ENCODE data around the gene NPW.

Gene NPW

DNA sequence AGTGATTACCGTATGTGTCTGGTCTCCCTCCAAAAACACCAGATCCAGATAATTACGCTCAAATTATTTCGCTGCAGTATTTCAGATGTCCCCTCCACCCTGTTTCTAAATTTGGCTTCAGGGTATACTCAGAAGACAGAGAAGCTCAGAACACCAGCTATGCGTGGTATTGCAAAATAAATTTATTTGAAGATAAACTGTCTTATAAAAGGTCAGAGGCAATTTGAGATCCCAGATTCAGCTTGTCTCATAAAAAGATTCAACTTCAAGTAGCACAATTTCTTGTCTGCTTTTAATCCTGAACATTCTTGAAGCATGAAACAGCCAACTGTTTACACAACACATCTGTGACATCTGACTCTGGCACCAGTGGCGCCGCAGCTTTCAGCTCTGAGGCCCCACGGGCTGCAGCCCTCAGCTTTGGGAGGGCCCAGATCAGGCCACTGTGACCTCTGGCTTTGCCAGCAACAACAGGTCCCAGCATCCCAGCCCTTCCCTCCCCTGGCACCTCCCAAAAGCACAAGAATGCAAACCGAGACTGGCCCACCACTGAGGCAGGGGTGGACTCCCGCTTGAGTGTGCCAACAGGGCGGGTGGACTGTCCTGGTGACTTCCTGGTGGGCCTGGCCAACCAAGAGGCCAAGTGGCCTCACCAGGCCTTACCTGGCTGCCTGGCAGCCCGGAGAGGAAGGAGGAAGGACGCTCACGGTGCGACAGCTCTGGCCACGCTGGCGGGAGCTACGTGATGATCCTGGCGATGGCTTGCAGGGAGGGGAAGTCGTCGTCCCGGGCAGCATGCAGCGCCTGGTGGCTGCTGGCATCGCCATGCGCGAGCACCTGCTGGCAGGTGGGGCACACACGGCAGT, 21.9 kb upstream of the NPW start:
- in situ Hi-C loops (cut with HindIII; ENCODE audit: low sequenced_read_pairs), result no loop called here
- DNase-seq (ENCODE audit: low read depth, low spot score), result no peak
- TF ChIP-seq, protein P1, sequence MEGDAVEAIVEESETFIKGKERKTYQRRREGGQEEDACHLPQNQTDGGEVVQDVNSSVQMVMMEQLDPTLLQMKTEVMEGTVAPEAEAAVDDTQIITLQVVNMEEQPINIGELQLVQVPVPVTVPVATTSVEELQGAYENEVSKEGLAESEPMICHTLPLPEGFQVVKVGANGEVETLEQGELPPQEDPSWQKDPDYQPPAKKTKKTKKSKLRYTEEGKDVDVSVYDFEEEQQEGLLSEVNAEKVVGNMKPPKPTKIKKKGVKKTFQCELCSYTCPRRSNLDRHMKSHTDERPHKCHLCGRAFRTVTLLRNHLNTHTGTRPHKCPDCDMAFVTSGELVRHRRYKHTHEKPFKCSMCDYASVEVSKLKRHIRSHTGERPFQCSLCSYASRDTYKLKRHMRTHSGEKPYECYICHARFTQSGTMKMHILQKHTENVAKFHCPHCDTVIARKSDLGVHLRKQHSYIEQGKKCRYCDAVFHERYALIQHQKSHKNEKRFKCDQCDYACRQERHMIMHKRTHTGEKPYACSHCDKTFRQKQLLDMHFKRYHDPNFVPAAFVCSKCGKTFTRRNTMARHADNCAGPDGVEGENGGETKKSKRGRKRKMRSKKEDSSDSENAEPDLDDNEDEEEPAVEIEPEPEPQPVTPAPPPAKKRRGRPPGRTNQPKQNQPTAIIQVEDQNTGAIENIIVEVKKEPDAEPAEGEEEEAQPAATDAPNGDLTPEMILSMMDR (IDR thresholded peaks at IDR 0.05; ENCODE audit: low read depth, low read length), result no peak
- H3K4me3 ChIP-seq (ENCODE audit: low read depth, low read length), result no peak overlapping the region

DNA sequence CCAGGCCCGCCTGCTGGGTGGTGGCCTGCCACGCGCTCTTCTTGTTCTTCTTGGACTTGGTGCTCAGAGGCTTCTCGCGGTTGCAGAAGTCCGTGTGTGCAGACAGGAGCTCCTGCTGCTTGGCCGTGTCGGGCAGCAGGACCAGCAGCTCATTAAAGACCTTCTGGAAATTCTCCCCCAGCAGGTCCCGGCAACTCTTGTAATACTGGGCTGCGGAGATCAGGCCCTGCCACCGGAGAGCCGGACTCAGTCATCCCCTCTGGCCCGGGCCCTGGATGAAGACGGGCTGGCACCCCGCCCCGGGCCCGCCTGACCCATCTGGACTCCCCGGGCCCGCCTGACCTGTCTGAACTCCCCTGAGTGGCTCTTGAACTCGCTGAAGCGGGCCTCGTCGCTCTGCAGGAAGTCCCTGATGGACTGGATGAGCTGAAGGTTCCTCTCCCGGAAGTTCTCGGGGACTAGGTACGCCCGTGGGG, 21.2 kb upstream of the NPW start:
- in situ Hi-C loops (cut with HindIII; ENCODE audit: low sequenced_read_pairs), result no loop called here
- no peak overlapping the region for H3K4me3 ChIP-seq (ENCODE audit: low read depth, low read length)
- TF ChIP-seq, protein P1 (IDR thresholded peaks at IDR 0.05; ENCODE audit: low read depth, low read length), result no peak
- no peak for DNase-seq (ENCODE audit: low read depth, low spot score)

DNA sequence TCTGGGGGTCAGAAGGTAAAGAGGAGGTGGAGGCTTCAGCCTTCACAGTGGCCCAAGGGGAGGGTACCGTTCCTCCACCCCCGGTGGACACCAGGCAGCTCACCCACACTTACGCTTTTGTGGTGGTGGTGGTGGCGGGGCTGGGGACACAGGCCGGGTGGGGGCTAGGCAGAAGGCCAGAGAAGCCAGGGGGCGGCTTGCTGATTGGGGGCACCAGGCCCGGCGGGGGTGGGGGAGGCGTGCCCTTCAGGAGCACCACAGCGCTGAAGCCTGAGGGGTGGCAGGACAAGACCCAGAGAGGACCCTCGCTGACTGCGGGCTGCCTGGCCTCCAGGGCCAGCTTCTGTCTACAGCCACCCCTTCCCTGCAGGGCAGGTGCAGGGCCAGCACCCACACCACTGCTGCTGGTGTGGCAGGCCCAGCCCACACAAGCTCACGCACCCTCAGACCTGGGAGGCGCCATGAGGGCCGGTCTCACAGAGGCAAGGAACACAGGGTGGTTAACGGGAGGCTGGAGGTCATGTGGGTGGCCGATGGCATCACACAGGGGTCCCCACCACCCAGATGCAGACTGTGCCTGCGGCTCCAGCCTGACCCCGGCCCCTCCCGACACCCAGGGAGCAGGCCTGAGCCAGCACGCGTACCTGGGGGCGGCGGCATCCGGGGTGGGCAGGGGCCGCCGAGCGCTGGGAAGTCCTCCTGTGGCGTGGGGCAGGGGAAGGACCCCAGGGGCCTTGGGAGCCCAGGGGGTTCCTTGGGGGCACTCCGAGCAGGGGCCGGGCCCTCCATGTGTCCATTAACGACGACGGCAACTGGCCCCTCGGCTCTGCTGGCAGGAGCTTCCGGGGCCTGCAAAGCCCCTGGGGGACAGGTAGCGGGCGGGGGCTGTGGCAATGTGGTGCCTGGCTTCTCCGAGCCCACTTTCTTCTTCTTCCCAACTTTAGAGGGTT, 20.5 kb upstream of the NPW start:
- in situ Hi-C loops (cut with HindIII; ENCODE audit: low sequenced_read_pairs), result no loop called here
- no peak for DNase-seq (ENCODE audit: low read depth, low spot score)
- no peak overlapping the region for H3K4me3 ChIP-seq (ENCODE audit: low read depth, low read length)
- TF ChIP-seq, protein P1 (IDR thresholded peaks at IDR 0.05; ENCODE audit: low read depth, low read length), result no peak

DNA sequence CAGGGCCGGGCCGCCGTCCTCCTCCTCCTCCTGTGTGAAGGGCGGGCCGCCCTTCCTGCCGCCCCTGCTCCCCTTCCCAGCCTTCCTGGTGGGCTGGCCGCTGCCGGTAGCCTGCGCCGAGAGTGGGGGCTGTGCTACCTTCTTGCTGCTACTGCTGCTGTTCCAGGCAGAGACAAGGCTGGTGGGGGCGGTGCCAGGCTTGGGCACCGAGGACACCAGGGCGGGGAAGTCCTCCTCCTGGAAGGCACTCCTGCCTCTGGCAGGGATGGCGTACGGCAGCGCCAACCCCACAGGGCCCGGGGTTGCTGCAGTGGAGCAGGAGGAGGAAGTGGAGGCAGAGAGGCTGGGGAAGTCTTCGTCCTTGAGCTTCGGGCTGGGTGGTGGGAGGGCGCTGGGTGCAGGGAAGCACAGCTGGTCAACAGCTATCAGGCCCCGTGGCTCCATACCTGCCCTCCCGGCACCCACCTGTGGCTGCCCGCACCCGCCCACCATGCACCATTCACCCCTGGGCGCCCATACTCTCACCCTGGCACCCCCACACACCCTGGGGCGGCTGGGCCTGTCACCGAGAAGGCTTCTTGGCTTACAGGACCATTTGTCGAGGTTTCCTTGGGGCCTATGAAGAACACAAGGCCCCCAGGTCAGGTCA, 19.6 kb upstream of the NPW start:
- TF ChIP-seq, protein P1 (IDR thresholded peaks at IDR 0.05; ENCODE audit: low read depth, low read length), result no peak
- no peak overlapping the region for H3K4me3 ChIP-seq (ENCODE audit: low read depth, low read length)
- no peak for DNase-seq (ENCODE audit: low read depth, low spot score)
- in situ Hi-C loops (cut with HindIII; ENCODE audit: low sequenced_read_pairs), result no loop called here

DNA sequence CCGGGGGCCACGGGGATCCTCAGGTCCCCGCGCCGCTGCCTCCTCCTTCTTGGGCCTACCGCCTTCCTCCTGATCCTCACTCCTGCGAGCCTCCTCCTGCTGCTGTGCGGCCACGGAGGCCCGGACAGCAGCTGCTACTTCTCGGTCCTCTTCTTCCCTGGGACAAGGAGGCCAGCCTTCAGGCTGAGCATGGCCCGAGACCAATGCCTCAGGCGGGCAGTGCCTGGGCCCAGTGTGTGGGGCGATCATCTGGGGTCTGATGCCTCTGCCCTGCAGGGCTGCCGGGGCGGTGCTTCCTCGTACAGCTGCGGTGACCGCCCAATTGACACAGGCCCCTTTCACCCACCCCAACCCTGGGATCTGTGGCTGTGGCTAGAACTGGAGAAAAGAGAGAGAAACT, 18.6 kb upstream of the NPW start:
- no peak for DNase-seq (ENCODE audit: low read depth, low spot score)
- in situ Hi-C loops (cut with HindIII; ENCODE audit: low sequenced_read_pairs), result no loop called here
- TF ChIP-seq, protein P1 (IDR thresholded peaks at IDR 0.05; ENCODE audit: low read depth, low read length), result no peak
- H3K4me3 ChIP-seq (ENCODE audit: low read depth, low read length), result no peak overlapping the region
